ENCODE measurements around the gene TMEM97.

TMEM97 gene

DNA sequence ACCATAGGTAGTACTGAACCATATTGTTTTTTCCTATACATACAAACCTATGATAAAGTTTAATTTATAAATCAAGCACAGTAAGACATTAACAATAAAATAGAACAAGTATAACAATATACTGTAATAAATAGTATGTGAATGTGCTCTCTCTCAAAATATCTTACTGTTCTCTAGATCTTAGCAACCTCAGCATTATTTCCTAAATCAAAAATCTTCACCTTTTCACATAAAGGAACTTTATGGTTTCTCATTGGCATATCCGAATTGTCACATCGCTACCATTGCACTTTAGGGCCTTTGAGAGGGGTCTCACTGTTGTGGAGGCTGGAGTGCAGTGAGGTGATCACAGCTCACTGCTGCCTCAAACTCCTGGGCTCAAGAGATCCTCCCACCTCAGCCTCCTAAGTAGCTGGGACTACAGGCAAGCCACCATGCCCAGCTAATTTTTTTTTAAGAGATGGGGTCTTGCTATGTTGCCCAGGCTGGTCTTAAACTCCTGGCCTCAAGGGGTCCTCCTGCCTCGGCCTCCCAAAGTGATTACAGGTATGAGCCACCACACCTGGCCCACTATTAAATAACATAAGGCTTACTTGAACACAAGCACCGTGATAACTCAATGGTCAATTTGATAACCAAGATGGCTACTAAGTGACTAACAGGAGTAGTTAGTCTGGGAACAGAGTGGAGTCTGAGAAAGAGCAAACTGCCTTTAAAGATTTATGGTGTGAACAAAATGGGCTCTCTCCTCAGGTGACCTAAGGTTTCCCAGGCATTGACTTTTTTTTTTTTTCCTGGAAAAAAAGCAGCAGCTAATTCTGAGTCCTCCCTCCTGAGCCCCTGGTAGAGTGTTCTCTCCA, 2.9 kb upstream of the TMEM97 start:
- no peak overlapping the region for H3K4me3 ChIP-seq (ENCODE audit: low read depth, low read length)

DNA sequence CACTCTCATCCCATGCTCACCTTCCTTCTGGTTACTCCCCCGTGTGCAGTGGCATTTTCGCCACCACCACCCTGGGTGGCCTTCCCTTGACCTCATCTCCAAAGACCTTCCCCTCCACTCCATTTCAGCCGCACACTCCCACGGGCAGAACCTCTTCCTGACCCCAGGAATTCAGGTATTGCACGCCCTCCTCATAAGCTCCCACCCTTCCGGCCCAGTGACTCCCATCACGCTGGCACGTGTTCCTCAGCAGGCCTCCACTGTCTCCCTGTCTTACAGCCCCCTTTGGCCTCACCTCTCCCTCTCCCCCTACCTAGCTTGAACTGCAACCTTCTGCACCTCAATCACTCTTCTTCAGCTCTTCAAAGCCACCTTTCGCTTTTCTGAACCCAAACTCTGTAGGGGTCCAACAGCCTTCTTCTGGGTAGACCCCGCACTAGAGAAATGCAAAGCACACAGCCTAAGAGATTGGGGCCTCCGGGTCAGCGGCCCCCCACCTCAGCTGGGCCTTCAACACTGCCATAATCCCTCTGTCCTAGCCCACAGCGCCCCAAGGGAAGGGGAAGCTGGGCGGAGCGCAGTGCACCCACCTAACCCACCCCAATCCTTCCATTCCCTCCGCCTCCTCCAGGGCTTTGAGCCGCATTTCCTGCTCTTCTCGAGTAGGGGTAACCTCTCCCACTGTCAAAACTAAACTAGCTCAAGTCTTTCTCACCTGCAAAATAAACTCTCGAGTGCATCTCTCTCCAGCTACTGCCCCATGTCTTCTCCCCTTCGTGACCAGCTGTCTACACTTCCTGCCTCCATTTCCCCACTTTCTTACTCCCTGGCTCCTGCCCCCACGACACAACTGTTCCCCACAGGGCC, 1.7 kb upstream of the TMEM97 start:
- H3K4me3 ChIP-seq (ENCODE audit: low read depth, low read length), result no peak overlapping the region

DNA sequence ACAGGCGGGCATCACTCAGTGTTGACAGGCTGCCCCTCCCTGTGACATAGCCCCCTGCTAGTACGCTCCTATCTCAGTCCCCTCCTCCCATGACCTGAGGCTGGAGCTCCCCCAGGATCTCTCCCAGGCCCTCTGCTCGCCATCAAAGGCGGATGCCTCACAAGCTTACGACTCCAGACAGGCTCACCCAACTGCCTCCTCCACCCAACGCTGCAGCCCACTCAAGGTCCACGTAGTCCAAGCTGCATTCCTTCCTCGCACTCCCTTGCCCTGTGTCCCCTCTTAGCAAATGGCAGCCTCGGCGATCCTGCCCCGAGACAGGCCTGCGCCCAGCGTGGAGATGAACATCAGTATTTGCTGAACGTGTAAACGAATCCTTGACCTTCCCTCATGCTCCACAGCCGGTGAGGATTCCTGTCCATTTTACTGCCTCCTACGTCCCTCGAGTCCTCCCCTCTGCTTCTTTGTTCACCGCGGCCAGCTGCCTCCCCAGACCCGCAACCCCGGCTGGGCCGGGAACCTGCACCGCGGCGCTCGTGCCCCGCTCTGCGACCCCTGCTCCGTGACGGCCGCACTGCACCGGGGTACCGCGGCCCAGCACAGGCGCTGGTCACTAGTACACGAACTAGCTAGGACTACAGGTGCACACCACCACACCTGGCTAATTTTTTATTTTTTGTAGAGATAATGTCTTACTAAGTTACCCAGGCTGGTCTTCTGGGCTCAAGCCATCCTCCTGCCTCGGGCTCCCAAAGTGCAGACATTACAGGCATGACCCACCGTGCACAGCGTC, 838 bp upstream of the TMEM97 start:
- H3K4me3 ChIP-seq (ENCODE audit: low read depth, low read length), result peak overlapping the region; percentile 81

DNA sequence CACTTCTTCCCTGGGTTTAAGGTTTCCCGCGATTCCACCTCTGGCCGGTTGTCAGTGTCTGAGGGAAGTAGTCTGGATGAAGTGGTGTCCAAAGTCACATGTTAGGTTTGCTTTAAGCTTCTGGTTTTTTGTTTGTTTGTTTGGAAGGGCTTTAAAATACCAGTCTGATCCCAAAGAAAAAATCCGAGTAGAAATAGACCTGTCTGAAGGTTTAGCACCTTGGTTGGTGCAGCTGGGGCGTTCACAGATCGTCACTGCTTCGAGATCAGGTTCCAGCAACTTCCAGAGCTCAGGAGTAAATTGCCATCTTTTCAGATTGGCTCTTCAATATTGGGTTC, 567 bp downstream of the TMEM97 start:
- peak overlapping the region; percentile 81 for H3K4me3 ChIP-seq (ENCODE audit: low read depth, low read length)

DNA sequence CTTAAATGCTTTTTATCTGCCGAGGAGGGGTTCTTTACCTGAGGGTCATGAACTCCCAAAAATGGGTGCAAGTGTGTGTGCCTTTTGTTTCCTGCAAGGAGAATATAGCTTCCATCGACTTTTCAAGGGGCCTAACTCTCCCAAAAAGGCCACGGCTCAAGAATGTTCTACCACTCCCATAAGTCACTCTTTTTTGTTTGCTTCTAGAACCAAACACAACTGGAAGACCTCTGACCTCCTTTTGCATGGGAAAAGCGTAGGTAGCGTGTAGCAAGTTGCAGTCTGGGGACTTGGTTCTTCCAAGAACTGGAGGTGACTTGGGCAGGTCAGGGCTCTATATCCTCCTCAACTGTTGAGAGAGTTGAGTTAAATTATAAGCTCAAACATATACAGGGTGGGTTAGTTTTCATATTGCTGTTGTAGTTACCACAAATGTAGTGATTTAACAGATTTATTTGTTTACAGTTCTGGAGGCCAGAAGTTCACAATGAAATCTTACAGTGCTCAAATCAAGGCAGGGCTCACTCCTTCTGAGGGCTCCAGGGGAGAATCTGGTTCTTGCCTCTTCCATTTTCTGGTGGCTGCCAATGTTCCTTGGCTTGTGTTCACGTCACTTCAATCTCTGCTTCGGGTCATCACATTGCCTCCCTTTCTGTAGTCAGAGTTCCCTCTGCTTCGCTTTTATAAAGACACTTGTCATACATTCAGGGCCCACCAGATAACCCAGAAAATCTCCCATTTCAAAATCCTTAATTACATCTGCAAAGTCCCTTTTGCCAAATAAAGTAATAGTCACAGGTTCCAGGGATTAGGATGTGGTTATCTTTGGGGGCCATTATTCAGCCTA, 1.4 kb downstream of the TMEM97 start:
- peak overlapping the region; percentile 81 for H3K4me3 ChIP-seq (ENCODE audit: low read depth, low read length)

DNA sequence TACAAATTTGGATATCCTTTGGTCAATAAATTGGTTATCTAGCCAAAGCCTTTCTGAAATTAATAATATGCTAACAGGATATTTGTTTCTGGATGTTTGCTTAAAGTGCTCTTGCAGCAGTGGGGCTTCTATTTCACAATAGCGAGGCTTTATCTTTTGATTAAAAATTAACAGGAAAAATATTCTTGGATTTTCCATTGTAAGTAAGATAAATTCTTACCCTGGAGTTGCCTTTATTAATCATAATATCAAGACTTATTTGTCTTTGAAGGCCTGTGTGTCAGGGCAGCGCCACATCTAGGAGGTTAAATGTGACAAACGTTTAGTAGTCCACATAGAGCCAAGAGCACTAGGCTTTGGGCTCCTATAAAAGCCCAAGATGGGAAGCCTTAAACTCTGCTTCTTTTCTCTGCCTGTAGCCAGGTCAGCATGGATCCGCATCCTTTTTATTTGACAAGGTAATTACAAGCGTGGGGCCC, 5.3 kb downstream of the TMEM97 start:
- no peak overlapping the region for H3K4me3 ChIP-seq (ENCODE audit: low read depth, low read length)

DNA sequence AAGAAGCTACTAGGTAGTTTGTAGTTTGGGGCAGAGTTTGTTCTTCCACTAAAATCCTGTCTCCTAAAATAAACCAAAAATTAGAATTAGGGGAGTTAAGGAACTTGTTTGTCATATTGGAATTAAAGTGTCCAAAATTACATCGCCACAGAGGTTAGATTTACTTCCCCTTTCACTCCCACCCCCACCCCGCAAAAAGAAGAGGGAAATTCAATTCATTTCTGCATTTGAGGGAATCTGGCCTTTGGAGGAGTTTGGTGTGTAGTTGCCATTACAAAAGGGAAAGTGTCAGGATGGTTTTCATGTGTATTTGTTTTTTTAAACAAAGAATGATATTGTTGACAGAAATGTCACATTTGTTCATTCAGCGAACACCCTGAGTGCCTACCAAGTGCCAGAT, 5.8 kb downstream of the TMEM97 start:
- H3K4me3 ChIP-seq (ENCODE audit: low read depth, low read length), result no peak overlapping the region

DNA sequence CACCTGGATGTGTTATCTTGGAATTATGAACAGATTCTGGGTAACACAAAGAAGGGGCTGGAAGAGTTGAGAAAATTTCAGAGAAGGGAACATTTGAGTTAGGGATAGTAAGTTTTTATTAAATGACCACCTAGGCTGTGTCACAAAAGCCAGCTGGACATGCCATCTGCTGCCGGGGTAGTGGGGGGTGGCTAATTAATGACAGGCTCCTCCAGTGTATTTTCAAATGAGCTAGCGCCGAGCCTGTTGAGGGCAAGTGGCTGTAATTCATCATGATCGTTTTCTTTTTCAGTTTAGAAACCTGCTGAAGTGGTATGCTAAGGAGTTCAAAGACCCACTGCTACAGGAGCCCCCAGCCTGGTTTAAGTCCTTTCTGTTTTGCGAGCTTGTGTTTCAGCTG, 6.2 kb downstream of the TMEM97 start:
- no peak overlapping the region for H3K4me3 ChIP-seq (ENCODE audit: low read depth, low read length)

DNA sequence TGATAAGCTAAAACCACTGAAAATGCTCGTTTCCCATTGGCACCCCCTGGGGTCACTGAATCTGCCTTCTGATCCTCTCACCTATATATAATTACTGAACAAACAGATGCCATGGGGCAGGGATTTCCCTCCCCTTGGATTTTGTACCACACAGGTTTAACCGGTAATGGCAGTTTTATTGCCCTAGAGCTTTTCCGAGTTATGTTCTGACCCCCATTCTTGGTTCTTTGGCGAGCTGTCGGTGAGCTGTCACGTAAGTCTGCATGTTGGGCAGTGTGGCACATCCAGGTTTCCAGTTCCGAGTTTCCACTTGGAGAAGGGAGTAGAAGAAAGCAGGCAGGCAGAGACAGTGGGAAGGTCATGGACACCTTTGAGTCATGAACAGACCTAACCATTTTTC, 7.1 kb downstream of the TMEM97 start:
- no peak overlapping the region for H3K4me3 ChIP-seq (ENCODE audit: low read depth, low read length)

DNA sequence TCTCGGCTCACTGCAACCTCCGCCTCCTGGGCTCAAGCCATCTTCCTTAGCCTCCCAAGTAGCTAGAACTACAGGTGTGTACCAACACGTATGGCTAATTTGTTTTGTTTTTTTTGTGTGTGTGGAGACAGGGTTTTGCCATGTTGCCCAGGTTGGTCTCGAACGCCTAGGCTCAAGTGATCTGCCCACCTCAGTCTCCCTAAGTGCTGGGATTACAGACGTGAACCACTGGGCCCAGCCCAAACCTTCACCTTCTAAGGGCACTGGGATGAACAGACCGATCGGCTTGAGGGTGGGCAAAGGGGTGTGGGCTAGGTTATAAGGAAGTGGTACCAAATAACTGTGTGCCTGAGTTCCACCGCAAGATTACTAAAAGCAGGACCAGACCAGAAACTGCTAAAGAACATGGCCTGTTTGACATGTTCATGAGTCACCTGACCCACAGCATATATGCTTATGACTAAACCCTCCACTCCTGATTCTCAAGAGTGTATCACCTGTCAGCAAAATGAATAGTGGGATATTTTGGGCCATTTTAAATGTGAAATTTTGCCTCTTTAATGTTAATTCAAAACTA, 8.1 kb downstream of the TMEM97 start:
- H3K4me3 ChIP-seq (ENCODE audit: low read depth, low read length), result no peak overlapping the region

DNA sequence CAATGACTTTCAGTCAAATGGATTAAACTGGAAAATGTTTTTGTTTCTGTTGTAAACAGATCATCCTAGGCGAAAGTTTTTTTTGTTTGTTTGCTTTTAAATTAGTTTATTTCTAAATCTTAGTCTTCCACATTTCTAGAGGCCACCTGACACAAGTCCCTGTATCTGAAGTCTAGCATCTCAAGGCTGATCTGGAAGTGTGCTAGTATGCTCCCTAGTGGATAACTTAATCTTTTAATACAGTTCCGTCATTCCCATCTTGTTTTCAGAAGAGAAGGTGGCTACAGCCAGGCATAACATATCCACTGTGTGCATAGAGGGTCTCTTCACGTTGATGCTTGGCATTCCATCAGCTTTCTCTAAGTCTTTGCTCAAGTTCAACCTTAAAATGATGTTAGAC, 8.7 kb downstream of the TMEM97 start:
- no peak overlapping the region for H3K4me3 ChIP-seq (ENCODE audit: low read depth, low read length)

DNA sequence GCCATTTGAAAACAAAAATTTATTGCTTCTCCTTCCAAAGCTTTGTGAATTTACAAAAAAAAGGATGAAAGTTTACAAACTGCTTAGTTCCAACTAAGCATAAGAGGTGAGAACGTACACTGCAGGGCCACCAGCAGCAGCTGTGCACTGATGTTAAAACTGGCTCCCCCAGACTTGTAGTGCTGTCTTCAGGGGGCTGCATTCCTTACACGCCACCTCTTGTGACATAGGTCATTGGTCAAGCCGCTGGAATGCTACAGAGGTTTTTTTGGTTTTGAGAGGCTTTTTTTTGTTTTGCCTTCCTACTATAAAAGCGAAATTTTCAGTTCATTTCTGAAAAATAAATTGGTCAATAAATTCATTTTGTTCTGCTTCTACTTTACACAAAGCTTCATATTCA, 9.3 kb downstream of the TMEM97 start:
- no peak overlapping the region for H3K4me3 ChIP-seq (ENCODE audit: low read depth, low read length)

DNA sequence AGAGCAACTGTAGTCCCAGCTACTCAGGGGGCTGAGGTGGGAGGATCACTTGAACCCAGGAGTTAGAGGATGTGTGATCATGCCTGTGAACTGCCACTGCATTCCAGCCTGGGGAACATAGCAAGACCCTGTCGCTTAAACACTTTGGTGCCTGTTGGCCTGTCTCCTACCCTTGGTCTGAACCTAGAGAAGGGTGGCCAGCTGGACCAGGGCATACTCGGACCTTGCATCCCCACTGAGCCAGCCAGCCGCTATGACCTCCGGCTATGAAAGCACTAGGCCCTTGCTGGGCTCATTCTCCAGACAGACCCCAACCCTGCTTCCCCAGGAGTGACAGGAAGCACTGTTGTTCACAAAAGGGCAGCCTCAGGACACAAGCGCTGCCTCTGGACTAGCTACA, 11.7 kb downstream of the TMEM97 start:
- H3K4me3 ChIP-seq (ENCODE audit: low read depth, low read length), result no peak overlapping the region

DNA sequence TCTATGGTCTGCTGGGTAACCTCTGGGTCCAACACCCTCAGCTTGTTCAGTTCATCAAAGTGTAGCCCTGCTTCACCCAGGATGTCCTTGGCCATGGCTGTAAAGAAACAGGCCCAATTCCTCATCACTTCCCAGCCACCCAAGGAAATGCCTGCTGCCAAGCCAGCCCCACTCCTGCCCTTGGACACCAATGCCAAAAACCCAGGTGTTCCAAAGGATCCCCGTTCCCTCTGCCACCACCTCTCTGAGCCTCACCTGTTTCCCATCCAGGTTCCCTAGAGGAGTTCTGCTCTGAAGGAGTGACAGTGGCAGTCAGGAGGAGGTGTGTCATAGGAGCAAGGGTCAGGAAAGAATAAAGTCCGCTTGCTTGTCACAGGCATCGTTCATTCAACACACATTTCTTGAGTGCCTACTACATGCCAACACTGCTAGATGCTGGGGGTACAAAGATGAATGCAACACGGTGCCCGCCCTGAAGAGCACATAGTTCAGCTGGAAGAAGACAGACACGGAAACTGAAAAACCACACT, 13.0 kb downstream of the TMEM97 start:
- no peak overlapping the region for H3K4me3 ChIP-seq (ENCODE audit: low read depth, low read length)

DNA sequence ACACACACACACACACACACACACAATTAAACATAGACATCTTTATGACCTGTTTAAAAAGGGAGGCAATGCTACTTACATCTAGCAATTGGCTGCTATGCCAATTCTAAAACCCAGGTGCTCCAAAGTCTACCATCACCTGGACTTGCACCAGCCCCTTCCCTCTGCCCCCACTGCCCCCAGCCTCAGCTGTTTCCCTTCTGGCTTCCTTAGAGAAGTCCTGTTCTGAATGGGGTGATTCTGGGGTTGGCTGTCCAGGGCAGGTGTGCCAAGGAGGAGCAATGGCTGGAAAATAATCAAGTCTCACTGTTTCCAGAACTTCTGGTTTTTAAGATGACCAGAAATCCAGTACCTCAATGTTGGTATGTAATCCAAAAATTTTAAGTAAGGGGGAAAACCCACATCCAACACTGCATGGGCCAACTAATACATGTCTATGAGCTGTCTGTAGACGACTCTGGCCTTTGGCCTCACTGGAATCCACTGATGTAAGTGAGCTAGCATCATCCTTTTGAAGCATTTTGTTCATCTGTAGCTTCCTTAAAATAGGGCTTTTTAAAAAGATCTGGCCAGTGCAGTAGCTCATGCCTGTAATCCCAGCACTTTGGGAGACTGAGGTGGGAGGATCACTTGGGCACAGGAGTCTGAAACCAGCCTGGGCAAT, 14.2 kb downstream of the TMEM97 start:
- H3K4me3 ChIP-seq (ENCODE audit: low read depth, low read length), result no peak overlapping the region

DNA sequence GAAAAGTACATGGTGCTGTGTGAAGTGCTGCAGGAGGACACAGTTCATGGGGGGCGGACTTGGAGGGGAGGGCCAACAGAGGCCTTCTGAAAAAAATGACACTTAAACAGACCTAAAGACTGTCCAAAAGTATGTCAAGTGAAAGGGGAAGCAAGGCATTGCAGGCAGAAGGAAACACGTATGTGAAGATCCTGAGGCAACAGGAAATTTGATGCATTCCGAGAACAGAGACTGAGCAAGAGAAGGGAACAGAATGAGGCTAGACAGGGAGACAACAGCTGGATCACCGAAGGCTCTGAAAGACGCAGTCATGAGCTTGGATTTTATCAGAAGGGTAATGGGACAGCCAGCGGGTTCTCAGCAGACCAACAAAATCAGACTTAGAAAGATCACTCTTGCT, 15.2 kb downstream of the TMEM97 start:
- H3K4me3 ChIP-seq (ENCODE audit: low read depth, low read length), result no peak overlapping the region

DNA sequence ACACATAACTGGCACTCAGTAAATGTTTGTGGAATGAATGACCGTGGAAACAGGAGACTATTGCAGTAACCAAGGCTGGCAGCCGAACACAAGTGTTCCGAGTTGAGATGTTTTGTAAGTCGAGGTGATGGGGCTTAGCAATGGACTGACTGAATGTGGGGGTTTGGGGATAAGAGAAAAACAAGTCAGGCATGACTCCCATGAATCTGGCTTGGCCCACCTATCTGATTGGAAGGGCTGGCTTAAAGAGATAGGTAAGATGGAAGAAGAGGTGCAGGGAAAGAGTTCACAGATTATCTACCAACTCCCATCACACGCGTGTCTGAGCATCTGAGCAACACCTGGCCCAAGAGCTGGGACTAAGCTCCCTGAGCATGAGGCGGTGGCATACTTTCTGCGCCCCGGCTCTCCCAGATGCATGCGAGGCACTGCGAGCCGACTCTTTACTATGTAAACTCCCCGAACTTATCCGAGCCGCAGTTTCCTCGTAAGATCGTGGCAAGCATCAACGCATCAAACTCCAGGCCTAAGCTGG, 15.7 kb downstream of the TMEM97 start:
- H3K4me3 ChIP-seq (ENCODE audit: low read depth, low read length), result peak overlapping the region; percentile 84

DNA sequence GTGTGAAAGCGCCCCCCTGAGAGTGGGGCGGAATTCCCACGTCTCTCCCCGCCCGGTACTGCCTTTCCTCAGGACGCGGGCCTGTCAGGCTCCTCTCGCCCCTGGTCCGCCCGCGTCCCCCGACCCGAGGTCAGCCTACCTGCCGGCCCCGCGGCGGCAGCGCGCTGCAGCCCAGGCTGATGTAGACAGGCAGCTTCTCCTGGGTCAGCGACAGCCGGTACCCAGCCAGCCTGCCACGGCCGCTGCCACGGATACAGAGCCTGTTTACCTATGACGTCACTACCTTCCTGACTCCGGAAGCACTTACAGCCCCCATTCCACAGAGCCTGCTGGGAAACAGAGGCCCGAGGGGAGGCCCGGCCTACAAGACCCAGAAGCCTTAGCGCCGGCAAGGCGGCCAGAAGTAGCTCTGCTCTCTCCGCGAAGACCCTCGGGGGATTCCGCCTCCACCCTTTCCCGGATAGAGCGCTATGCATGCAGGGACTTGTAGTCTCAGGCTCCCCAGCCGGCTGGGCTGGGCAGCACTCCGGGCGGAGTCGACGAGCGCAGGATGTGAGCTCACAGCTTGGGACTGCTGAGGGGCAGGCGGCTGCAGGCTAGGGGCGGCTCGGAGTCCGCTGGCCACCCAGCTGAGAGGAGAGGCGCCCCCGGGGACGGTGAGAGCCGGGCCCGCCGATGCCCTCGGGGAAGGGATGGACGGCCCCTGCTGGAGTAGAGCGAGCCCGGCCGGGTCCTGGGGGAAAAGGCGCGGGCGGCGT, 16.4 kb downstream of the TMEM97 start, which contains the start of the genes IFT20 and TNFAIP1:
TSS of gene IFT20 (minus strand) at position 272 of the 758 bp plus-strand sequence. CDS start 3,487 bp downstream, outside the sequence.
TSS of gene TNFAIP1 (plus strand) at position 561 of the 758 bp plus-strand sequence. CDS start 3,761 bp downstream, outside the sequence.
- peak within 1 kb of the TSS; percentile 92 for H3K4me3 ChIP-seq (ENCODE audit: low read depth, low read length)

Data from iPS-11a (cell line).